Hepatocyte (in vitro differentiated cells): ENCODE data around the gene TGIF1. TPM values are rescaled to one million over a fixed set of nuclear protein-coding genes. Genes with fewer than 3 reads are reported as not detected.
A peak's percentile ranks its signal among the peaks of the same experiment; 100 is the strongest.

Experiments used
- DNase-seq: peaks from one replicate; pipeline ENCODE4 v3.0.0-alpha.2; 2016; ENCODE audit warnings: low spot score
- H2AFZ ChIP-seq: fragments of 200-600 bp; sonication (generic); 2 replicates; pipeline ENCODE4 v1.6.0; 2016; ENCODE audit warnings: antibody characterized with exemption, mild to moderate bottlenecking
- H3K27ac ChIP-seq: fragments of 200-600 bp; sonication (generic); 2 replicates; pipeline ENCODE4 v1.5.1; 2016; ENCODE audit warnings: mild to moderate bottlenecking
- H3K27me3 ChIP-seq: fragments of 200-600 bp; sonication (generic); 2 replicates; pipeline ENCODE4 v1.6.1; 2016
- H3K36me3 ChIP-seq: fragments of 200-600 bp; sonication (generic); replicated peaks from 2 replicates; pipeline ENCODE4 v1.5.1; 2016; ENCODE audit warnings: low read depth; ENCODE audit not compliant: insufficient read depth
- H3K4me1 ChIP-seq: fragments of 200-600 bp; sonication (generic); 2 replicates; pipeline ENCODE4 v1.5.1; 2016; ENCODE audit warnings: mild to moderate bottlenecking, moderate library complexity; ENCODE audit not compliant: insufficient read depth
- H3K4me2 ChIP-seq: fragments of 200-600 bp; sonication (generic); 2 replicates; pipeline ENCODE4 v1.6.0; 2016
- H3K4me3 ChIP-seq: fragments of 200-600 bp; sonication (generic); 2 replicates; pipeline ENCODE4 v1.5.1; 2016; ENCODE audit warnings: mild to moderate bottlenecking
- H3K79me2 ChIP-seq: fragments of 200-600 bp; sonication (generic); 2 replicates; pipeline ENCODE4 v1.6.0; 2017; ENCODE audit warnings: mild to moderate bottlenecking
- H3K9me2 ChIP-seq: fragments of 200-600 bp; sonication (generic); replicated peaks from 2 replicates; pipeline ENCODE4 v1.6.0; 2017; ENCODE audit warnings: mild to moderate bottlenecking; ENCODE audit not compliant: insufficient read depth
- H3K9me3 ChIP-seq: fragments of 200-600 bp; sonication (generic); 2 replicates; pipeline ENCODE4 v1.5.1; 2016; ENCODE audit warnings: low read depth, mild to moderate bottlenecking
- H4K20me1 ChIP-seq: fragments of 200-600 bp; sonication (generic); 2 replicates; pipeline ENCODE4 v1.6.0; 2016; ENCODE audit warnings: mild to moderate bottlenecking; ENCODE audit not compliant: insufficient read depth, poor library complexity, severe bottlenecking
- CTCF ChIP-seq: fragments of 200-600 bp; sonication (generic); IDR thresholded peaks from 2 replicates; pipeline ENCODE4 v1.5.1; 2016; ENCODE audit warnings: antibody characterized with exemption, mild to moderate bottlenecking; ENCODE audit not compliant: poor library complexity
- EZH2 ChIP-seq: fragments of 200-600 bp; sonication (generic); IDR thresholded peaks from 2 replicates; pipeline ENCODE4 v1.6.1; 2016; ENCODE audit warnings: antibody characterized with exemption, mild to moderate bottlenecking, borderline replicate concordance
- EZH2phosphoT487 ChIP-seq: fragments of 200-600 bp; sonication (generic); IDR thresholded peaks from one replicate; pipeline ENCODE4 v1.6.1; 2018; ENCODE audit warnings: antibody characterized with exemption, mild to moderate bottlenecking, low read depth, moderate library complexity; ENCODE audit not compliant: unreplicated experiment, severe bottlenecking
- whole genome bisulfite sequencing: methylation state at CpG from one replicate; pipeline ENCODE4 v1.1.6; 2016; ENCODE audit warnings: low lambda C conversion rate; ENCODE audit errors: missing lambda C conversion rate; 5-methylcytosine and 5-hydroxymethylcytosine counted together
- polyA plus RNA-seq: library from polyadenylated mRNA; unstranded; fragments of >200 nt; fragmentation: Nextera tagmentation; extraction: Ambion mirVana; gene quantifications from 2 replicates; pipeline ENCODE4 v1.2.1, GENCODE V29; 2016
- total RNA-seq: library from RNA; depleted of rRNA; stranded (reverse); fragments of >200 nt; gene quantifications from 2 replicates; pipeline ENCODE4 v1.2.3, GENCODE V29; 2014

The TGIF1 gene
- total and polyA plus RNA-seq, 2 experiments from 2014 or later = 129 to 193 TPM

DNA sequence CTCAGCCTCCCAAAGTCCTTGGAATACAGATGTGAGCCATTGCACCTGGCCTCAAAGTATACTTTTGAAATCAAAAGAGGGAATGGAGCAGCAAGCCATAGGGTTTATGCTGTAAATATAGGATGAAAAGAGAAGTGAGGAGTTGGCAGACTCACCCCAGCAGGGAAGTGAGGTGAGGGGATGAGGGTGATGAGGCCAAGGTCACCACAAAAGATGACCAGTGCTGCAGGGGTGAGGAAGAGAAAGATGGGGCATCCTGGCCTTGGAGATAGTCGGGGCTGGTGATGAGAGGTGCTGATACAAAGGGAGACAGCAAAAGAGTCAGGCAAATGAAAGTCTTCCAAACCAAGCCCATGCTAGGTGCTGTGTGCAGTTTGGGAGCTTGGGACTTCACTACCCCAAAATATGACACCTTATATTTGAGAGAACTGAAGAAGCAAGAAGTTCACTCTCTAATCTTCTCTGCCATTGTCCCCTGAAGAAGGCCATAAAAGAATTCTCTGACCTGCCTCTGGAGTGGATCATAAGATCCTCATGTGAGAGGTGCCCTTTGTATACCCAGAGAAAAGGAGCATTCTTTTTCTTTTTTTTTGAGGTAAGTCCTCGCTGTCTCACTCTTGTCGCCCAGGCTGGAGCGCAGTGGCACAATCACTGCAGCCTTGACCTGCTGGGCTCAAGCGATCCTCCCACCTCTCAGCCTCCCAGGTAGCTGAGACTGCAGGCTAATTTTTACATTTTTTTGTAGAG is 31.0 kb downstream of the TGIF1 start:
- Histone ChIP-seq H3K4me3 (no peak overlapping the region), H3K9me3 (no peaks in the 10 kb centered on the region), H3K79me2 (no peaks in the 10 kb centered on the region), H3K27me3 (no peaks in the 10 kb centered on the region), H3K4me2 (no peak overlapping the region), H3K36me3 (no peaks in the 10 kb centered on the region), H3K9me2 (no peaks in the 10 kb centered on the region), H2AFZ (no peak overlapping the region), H4K20me1 (no peaks in the 10 kb centered on the region), H3K4me1 (no peaks in the 10 kb centered on the region), H3K27ac (peak overlapping the region; percentile 66)
- WGBS = 68% methylated on average over 5 of the region's 5 CpGs
- TF ChIP-seq CTCF = no peak
- no peak for TF ChIP-seq EZH2
- TF ChIP-seq EZH2phosphoT487 = no peak
- DNase-seq = no peak

GRCh38 chr18:3481696-3482210 is 31.8 kb downstream of the TGIF1 start:
- no peak for TF ChIP-seq EZH2
- TF ChIP-seq CTCF = peak; percentile 50
- no peak for TF ChIP-seq EZH2phosphoT487
- Histone ChIP-seq H3K4me1 (no peaks in the 10 kb centered on the region), H3K4me3 (no peak overlapping the region), H3K27me3 (no peaks in the 10 kb centered on the region), H3K36me3 (no peaks in the 10 kb centered on the region), H3K4me2 (no peak overlapping the region), H3K9me3 (no peaks in the 10 kb centered on the region), H3K9me2 (no peaks in the 10 kb centered on the region), H4K20me1 (no peaks in the 10 kb centered on the region), H2AFZ (no peak overlapping the region), H3K79me2 (no peaks in the 10 kb centered on the region), H3K27ac (peak overlapping the region; percentile 66)
- DNase-seq = peak; percentile 48
- 24% methylated on average over 5 of the region's 5 CpGs for WGBS

GRCh38 chr18:3482258-3482657 is 32.3 kb downstream of the TGIF1 start:
- Histone ChIP-seq H3K79me2 (no peaks in the 10 kb centered on the region), H3K4me1 (no peaks in the 10 kb centered on the region), H3K9me2 (no peaks in the 10 kb centered on the region), H3K9me3 (no peaks in the 10 kb centered on the region), H4K20me1 (no peaks in the 10 kb centered on the region), H3K27me3 (no peaks in the 10 kb centered on the region), H3K4me2 (no peak overlapping the region), H2AFZ (no peak overlapping the region), H3K36me3 (no peaks in the 10 kb centered on the region), H3K27ac (no peak overlapping the region), H3K4me3 (no peak overlapping the region)
- TF ChIP-seq EZH2phosphoT487 (no peak), EZH2 (no peak), CTCF (no peak)
- WGBS = 89% methylated on average over 3 of the region's 3 CpGs
- no peak for DNase-seq
